GM19023 (cell line): Measurements from ENCODE around the gene SLC41A3.
"Not testable (repeated sequence)": the region's sequence is repeated elsewhere in the genome, so short reads cannot be mapped to it uniquely, and the experiment has no call there.

Experiments
- ATAC-seq: cut with Tn5 transposase; IDR thresholded peaks from one replicate; pipeline ENCODE4 v1.9.1; 2021; ENCODE audit warnings: mild to moderate bottlenecking, moderate library complexity; ENCODE audit not compliant: unreplicated experiment

Gene SLC41A3

DNA sequence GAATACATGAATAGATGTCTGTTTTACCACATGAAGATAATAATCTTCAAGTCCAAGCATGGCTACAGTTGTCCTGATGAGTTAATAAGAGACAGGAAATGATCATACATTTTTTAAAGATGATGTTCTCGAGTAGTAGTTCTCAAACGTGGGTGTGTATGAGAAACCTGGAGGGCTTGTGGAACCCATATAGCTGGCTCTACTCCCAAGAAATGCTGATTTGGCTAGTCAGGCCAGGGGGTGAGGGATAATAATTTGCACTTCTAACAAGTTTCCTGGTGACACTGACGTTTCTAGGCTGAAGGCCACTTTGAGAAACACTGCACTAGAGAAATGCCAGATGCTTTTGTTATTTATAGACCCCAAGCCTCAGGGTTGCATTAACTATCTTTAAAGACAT, 78.0 kb downstream of the SLC41A3 start:
- ATAC-seq: no peak

DNA sequence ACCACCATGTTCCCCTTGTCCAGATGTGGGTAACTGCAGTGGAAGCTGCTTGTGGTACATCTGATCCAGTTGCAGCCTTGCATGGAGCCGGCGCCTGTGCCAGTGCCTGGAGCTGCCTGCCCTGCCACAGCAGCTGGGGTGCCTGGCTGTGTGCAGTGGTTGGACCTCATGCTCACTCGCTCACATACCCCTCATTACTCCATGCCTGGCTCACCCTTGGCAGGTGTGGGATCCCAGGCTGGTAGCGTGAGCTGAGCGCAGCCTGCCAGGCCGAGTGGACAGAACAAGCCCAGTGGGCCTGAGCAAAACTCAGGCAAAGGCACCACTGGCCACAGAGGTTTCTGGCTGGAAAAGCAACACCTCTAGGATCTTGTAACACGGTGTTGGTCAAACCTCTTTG, 79.2 kb downstream of the SLC41A3 start:
- no peak for ATAC-seq

DNA sequence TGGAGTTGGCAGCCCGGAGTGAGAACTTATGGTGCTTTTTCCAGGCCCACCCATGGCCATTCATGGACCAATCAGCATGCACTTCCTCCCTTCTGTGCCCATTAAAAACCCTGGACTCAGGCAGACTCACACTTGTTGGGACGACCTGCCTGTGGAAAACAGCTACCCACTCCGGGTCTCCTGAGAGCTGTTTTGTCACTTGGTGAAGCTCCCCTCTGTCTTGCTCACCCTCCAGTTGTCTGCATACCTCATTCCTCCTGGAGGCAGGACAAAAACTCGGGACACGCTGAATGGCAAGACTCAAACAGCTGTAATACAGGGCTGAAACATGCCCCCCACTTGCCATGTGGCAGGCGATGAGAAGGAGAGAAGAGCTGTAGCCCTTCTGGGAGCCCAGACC, 79.7 kb downstream of the SLC41A3 start:
- no peak for ATAC-seq

DNA sequence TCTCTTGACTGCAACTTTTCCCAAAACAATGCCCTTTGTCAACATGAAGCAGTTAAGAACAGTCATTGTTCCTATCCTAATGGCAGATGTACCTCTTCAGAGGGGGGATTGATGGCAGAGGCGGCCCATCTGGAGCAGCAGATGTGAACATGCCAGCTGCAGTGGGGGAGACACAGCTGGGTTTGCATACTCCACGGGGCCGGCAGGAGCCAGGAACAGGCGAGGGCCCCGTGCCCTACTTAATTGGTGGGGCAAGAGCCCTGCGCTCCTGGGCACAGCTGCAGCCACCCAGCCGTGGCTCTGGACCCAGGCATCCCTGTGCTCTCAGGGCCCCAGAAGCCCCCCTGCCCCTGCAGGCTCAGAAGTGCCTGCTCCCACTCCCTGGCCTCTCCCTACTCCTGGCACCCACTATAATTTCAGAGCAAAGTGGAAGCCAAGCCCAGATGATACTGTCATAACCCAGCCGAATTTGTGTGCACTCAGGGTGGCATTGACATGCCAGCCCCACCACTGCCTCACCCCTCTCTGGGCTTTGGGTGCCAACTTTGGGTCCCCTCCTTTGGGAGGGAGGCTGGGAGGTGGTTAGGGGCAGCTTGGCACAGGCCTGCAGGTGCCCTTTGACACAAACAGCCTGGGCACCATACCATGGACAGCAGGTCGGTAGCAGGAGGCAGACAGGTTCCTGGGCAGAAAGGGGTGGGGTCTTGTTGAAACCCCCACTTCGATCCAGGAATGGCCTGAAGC, 80.3 kb downstream of the SLC41A3 start:
- no peak for ATAC-seq

DNA sequence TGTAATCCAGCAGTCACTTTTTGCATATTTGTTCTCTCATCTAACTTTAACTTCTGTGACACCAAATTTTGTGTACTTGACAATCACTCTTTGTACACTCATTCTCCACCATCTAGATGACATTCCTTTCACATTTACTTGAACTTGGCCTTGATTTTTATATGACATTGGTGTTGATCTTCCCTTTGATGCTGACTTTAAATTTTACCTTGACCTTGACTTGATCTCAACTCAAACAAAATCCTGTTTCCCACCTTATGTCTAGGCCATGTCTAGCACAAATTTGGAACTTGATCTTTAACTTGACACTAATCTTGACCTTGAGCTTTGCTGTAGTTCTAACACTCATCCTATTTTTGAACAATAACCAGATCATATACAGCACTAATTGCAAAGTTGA, 81.7 kb downstream of the SLC41A3 start:
- no peak for ATAC-seq

DNA sequence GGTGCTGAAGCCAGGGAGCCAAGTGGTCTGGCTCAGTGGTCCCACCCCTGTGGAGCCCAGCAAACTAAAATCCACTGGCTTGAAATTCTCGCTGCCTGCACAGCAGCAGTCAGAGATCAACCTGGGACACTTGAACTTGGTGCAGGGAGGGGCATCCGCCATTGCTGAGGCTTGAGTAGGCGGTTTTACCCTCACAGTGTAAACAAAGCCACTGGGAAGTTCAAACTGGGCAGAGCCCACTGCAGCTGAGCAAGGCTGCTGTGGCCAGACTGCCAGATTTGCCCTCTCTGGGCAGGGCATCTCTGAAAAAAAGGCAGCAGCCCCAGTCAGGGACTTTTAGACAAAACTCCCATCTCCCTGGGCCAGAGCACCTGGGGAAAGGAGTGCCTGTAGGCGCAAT, 87.2 kb downstream of the SLC41A3 start:
- not testable (repeated sequence) for ATAC-seq

DNA sequence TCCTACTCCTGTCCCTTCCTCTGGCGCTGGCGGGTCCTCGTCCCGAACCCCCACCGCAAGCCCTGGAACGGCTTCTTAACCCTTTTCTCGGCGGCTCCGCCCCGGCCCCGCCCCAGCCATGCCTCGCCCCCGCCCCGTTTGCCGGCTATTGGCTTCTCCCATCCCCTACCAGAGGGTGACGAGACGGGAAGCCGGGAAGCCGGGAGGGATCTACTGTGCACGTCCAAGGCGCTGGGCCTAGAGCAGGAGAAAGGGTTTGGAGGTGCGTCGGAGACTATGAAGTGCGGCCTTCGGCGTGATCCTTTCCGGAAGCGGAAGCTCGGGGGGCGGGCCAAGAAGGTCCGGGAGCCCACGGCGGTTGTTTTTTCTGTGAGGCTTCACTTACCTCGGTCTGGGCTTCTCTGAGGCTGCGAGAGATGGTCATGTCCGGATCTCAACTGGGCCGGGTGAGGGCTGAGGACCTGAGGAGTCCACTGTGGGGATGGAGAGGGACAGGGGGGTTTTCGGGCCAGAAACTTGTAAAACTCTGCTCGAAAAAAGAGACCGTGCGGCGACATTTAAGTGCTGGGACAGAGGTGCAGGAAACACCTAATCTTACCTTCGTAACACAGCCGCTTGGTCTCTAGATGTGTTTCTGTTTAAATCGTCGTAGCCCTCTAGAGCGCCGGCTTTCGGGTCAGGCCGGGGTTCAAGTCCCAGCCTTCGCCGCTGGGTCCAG, 93.5 kb downstream of the SLC41A3 start:
- ATAC-seq: peak; percentile 96

DNA sequence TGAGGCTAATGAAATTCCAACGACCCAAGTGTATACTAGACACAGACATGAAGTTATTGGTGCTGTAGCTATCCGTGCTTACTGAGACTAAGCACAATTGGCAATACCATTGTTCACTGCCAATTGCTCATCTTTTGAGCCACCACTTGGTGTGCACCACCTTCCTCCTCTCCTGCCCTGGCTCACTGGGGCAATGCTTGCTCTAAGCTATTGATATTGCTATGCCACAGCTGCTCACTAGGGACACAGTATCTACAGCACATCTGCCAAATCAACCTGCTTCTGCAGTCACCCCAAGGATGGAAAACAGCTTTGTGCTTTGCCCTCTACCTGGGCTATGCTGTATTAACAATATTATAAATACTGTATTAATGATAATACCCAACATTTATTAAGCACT, 99.0 kb downstream of the SLC41A3 start:
- not testable (repeated sequence) for ATAC-seq

DNA sequence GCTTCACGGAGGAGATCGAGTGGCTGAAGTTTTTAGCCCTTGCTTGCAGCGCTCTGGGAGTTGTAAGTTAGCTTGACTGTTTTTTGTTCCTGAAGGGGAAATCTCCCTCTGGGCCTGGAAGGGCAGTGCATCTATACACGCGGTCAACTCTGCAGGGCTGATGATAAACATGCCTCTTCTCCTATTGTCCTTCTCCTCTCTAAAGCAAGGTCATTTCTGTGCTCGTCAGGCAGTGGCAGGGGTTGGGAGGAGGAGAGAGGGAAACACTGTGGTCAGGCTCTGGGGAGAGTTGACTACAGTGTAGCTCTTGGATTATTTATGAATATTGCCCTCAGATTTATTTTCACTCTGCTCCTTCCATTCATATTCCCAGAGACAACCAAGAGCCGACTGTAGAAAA, 106.8 kb downstream of the SLC41A3 start:
- ATAC-seq: not testable (repeated sequence)

DNA sequence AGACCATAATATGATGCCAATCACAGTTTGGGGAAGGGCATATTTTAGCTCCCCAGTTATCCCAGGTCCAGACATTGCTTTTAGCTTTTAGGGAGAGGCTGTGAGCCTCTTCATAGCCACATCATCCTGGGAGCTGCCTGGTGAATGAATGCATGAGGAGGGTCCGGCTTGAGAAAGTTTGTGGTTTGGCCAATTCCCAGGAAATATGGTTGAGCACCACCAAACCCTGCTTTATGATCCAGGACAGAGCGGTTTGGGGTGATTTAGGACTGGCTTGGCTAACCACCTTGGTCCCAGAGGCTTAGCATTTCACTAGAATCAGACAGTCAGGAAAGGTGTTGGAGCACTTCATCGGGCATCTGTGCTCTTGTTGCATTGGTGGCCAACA, 107.9 kb downstream of the SLC41A3 start:
- not testable (repeated sequence) for ATAC-seq

DNA sequence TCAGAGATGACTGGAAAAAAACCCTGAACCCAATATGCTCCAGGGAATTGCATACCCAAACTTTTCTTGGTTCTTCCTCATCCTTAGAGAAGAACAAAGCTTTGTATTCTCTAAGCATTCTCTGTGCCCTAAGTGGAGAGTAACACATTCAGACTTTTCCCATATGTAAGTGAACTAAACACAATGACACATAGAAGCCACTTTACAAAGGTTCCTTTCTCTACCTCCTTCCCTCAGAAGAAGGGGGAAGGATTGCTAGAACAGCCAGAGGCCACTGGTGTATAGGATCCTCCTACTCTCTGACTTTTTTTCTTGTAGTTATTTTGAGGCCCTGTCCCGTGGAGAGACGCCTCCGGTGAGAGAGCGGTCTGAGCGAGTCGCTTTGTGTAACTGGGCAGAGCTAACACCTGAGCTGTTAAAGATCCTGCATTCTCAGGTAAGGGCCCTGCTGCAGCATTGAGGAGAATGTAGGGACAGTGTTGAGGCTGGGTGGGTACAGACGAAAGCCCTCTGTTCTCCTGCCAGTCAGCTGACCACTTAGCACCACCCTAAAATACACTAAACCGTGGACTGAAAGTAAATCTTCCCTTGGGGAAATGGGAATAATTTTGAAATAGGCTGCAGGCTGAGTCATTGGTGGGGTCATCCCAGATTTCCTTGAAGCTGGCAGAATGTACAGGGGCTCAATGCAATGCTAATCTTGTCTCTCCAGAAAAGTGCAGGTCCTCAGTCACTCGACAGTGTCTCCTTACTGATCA, 108.5 kb downstream of the SLC41A3 start:
- ATAC-seq: not testable (repeated sequence)

DNA sequence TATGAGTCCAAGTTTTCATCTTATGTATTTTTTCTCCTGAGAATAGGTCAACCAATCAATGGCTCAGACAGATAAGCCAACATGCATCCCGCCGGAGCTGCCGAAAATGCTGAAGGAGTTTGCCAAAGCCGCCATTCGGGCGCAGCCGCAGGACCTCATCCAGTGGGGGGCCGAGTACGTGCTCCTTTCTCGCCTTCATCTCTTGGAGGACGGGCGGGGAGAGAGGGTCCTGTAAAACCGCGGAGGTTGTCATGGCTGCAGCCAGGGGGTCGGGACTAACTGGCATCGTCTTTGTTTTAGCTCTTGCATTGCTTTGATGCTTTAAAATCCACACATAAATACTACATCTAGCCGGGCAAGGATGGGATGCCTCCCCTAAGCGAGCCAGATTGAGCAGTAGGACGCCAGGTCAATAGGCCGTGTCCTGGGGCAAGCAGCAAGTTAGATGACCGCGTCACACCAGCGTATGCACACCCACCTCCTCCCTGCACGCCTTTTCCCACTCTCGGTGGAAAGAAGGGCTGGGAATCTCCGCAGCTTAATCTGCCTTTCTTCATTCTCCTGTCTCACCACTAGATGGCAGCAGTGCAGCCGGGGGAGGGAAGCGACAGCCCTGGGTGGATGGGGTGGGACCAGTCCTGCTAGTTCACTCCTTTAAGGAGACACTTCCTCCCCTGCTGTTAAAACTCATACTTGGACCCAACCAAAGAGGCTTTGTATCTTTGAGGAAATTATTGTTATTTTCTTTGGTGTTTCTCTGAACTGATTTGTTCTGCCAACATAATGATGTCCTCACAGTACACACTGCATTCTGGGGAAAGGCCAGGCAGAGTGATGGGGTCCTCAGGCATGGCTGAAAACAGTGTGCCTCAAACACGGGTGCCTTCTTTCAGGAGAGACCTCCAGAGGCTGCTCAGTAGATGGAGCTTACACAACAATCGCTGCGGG, 111.7 kb downstream of the SLC41A3 start:
- peak; percentile 58 for ATAC-seq

DNA sequence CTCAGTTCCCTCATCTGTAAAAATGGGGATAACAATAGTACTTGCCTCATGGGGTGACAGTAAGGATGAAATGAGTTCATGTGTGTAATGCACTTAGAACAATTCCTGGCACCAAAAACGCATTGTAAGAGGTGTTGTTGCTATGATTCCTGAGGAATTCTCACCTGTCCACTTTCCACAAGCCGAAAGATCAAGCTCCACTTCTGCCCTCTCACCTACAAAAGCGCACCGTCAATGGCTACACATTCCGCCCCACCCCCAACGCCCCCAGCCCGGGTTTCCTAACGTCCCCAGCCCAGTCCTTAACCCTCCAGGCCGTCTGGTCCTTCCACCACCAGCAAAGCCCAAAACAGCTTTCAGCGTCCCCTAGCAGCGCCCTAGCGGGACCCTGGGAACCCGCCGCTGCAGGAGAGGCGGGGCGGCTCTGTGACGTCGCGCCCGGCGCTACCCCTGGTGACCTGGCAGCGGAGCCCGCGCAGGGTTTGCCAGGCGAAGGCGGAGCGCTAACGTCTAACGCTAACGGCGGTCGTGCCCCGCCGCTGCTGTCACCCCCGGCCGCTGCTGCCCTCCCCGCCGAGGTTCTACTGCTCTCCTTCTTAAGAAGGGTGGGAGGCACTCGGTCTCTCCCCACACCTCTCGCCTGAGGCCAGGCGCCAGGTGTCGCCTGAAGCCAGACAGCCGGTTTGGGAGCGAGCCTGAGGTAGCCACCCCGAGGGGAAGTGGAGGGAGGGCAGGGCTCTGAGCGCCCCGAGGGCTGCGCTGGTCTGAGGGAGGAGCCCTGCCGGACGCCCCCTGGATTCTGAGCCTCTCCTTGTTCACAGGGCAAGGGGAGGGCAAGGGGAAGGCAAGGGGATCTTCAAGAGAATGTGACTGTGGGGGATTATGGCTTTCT, 115.0 kb downstream of the SLC41A3 start, which contains the start of gene ROPN1B:
Gene ROPN1B, plus strand, starts transcription at position 478 of the 892 bp plus-strand sequence. CDS start 2,877 bp downstream, outside the sequence.
- ATAC-seq: not testable (repeated sequence)

DNA sequence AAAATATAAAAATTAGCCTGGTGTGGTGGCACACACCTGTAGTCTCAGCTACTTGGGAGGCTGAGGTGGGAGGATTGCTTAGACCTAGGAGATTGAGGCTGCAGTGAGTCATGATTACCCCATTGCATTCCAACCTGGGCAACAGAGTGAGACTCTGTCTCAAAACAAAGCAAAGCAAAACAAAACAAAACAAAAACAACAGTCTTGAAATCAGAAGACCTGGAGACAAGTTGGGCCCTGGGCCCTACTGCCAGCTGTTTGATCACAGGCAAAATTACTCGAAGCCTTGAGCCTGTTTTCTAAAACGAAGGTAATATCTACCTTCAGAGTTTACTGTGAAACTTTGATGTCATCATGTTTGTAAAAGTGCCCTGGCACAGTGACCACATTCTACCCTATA, 115.8 kb downstream of the SLC41A3 start:
- ATAC-seq: not testable (repeated sequence)

DNA sequence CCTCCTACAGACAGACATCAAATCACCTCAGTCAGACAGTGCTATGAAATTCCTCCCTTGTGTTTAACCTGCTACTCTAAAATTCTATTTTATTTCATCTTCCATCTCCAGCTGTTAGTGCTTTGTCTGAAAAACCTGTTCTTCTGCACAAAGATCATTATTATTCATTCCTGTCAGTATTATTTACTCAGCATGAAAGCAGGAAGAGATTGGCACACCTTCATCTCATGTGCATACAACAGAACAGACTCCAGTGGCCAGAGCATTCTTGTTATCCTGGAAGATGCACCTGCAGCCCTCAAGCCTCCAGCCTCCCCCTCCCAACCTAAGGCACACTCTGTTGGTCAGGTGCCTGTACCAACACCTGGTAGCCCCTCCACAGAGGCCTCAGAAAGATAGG, 116.8 kb downstream of the SLC41A3 start:
- no peak for ATAC-seq

DNA sequence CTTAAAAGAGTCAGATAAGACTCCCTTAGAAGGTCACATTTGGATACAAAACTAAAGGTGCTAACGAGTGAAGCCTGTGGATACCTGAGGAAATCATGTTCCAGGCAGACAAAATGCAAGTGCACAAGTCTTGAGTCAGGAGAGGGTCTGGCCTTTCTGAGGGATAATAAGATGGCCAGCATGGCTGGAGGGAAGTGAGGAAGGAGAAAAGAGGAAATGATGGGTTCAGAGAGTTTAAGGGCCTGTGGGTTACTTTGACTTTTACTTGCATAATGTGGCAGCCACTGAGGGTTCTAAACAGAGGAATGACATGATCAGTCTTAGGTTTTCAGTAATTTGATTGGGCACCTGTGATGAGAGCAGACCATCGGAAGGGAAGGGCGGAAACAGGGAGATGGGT, 118.4 kb downstream of the SLC41A3 start:
- no peak for ATAC-seq

DNA sequence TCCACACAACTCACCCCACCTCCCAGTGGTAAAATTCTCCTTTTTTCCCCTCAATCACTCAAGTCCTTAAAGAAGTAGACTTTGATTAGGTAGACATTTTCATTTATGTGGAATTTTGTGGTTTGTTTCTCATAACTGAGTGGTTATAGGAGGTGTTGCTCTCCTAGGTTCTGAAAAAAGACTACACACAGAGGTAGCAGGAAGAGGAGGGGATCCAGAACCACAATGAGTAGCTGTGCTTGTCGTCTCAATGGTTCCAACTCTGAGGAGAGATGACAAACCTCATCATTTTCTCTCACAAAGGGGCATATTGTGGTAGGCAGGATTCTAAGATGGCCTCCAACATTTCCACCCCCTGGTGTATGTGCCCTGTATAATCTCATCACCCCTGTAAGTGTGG, 120.1 kb downstream of the SLC41A3 start:
- ATAC-seq: not testable (repeated sequence)

DNA sequence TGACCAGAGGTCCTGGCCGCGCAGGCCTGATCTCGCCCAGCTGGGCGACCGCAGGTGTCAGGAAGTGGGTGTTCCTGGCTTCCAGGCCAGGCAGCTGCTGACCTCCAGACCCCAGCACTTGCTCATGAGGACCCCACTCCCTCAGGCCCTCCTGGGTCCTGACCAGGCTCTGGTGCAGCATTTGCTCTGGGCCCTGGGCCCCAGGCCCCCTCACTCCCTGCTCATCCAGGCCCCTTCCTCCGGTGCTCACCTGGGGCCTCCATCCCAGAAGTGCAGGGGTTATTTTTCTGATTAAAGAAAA, 122.7 kb downstream of the SLC41A3 start:
- no peak for ATAC-seq

DNA sequence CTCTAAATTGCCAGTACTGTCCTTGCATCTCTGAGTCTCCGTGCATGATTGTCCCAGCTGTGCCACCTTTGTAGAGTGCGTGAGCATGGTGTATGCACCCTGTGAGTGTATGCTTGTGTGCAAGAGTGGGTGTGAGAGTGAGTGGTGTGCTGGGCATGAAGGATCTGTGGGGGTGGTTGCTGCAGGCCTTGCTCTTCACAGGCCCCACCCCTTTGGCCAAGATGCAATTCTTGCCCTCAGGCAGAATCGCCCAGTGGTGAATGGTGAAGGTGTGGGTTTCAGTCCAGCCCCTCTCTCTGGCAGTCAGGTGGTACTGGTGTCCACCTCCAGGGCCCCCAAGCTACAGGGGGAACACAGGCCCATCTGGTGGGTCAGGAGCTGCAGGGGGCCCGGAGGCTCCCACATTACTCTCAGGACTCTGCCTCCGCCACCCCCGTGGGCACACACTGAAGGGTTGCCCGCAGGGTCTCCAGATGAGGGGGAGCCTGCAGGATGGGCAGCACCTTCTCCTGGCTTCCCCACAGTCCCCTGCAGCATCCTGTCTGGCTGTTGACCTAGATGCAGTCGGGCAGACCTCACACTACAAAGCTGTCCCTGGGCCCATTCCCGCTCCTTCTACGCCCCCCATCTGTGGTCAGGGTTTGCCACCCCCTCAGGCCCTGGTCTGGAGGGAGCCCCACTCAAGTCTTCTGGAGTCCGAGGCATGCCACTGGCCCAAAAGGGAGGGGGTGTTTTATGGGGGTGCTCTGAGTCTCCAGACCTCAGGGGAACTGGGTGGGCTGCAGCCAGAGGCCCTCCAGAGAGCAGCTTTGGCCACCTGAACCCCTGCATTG, 123.3 kb downstream of the SLC41A3 start:
- ATAC-seq: no peak
